Melanocyte of skin (primary cell): ENCODE measurements around the gene PCDHB15. TPM values are rescaled to one million over a fixed set of nuclear protein-coding genes. Genes with fewer than 3 reads are reported as not detected.

Source experiments
- total RNA-seq, 2 donors: library from RNA; depleted of rRNA; stranded (reverse); fragments of >200 nt; gene quantifications; 2 replicates each; pipeline ENCODE4 v1.2.3, GENCODE V29; 2012

Gene PCDHB15
- total RNA-seq = not detected

DNA sequence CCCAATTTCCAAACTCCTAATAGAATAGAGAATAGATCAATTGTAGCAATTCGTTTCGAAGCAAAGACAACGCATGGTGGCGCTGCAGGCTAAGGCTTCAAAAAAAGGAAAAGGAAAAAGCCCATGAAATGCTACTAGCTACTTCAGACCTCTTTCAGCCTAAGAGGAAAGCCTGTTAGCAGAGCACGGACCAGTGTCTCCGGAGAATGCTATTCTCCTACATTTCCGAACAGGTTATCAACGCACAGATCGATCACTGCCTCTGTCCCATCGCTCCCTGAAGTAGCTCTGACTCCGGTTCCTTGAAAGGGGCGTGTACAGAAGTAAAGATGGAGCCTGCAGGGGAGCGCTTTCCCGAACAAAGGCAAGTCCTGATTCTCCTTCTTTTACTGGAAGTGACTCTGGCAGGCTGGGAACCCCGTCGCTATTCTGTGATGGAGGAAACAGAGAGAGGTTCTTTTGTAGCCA, at the start of gene PCDHB15:
TSS of gene PCDHB15 (plus strand) at position 146 of the 468 bp plus-strand sequence. CDS start at position 330, 184 bp downstream.

GRCh38 chr5:141199359-141200235, 45.6 kb upstream of the PCDHB15 start, which contains the start of gene PCDHB11:
Gene PCDHB11 (plus strand): TSS chr5:141199627. CDS start chr5:141199775, 148 bp downstream.

GRCh38 chr5:141208478-141208877, 36.7 kb upstream of the PCDHB15 start, which contains the start of gene PCDHB12:
Gene PCDHB12 (plus strand): TSS chr5:141208719. CDS start chr5:141208908, 189 bp downstream.

DNA sequence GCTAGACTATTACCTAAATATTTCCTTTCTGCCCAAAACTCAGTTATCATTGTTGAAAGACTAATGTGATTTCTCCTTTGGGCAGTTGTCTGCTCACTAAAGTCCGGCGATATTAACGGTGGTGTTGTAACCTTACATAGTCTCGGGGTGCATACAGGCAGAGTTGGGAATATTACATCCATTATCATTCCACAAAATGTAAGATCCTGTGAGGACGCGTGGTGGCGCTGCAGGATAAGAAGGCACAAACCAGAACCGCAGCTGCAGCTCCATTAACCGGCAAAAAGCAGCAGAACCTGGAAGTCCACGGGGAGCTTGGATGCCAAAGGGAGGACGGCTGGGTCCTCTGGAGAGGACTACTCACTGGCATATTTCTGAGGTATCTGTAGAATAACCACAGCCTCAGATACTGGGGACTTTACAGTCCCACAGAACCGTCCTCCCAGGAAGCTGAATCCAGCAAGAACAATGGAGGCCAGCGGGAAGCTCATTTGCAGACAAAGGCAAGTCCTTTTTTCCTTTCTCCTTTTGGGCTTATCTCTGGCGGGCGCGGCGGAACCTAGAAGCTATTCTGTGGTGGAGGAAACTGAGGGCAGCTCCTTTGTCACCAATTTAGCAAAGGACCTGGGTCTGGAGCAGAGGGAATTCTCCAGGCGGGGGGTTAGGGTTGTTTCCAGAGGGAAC, 31.4 kb upstream of the PCDHB15 start, which contains the start of gene PCDHB13:
TSS of gene PCDHB13 (plus strand) at position 264 of the 684 bp plus-strand sequence. CDS start at position 469, 205 bp downstream.

GRCh38 chr5:141223112-141223783, 21.9 kb upstream of the PCDHB15 start, which contains the start of gene PCDHB14:
Gene PCDHB14 (plus strand): TSS chr5:141223343. CDS start chr5:141223506, 163 bp downstream.

Other genes starting within 250 kb of the PCDHB15 start
- not detected for gene PCDHB1, start 194.0 kb upstream of the PCDHB15 start, total RNA-seq
- gene PCDHB2, start 150.8 kb upstream of the PCDHB15 start, total RNA-seq = under 1 TPM; under 0.01 to 0.34 TPM
- gene PCDHB3, start 144.9 kb upstream of the PCDHB15 start, total RNA-seq = under 1 TPM in 1 of 2 donors, not detected in 1; under 0.01 TPM
- gene PCDHB4, start 123.6 kb upstream of the PCDHB15 start, total RNA-seq = under 1 TPM in 1 of 2 donors, not detected in 1; 0.69 TPM
- under 1 TPM in 1 of 2 donors, not detected in 1; 0.69 TPM for gene PCDHB5, start 110.2 kb upstream of the PCDHB15 start, total RNA-seq
- gene PCDHB6, start 95.3 kb upstream of the PCDHB15 start, total RNA-seq = not detected
- gene PCDHB7, start 72.8 kb upstream of the PCDHB15 start, total RNA-seq = under 1 TPM; under 0.01 TPM
- under 1 TPM in 1 of 2 donors, not detected in 1; under 0.01 TPM for gene PCDHB8, start 67.6 kb upstream of the PCDHB15 start, total RNA-seq
- not detected for gene PCDHB16, start 63.0 kb upstream of the PCDHB15 start, total RNA-seq
- gene PCDHB9, start 58.2 kb upstream of the PCDHB15 start, total RNA-seq = under 1 TPM in 1 of 2 donors, not detected in 1; under 0.01 TPM
- gene PCDHB10, start 53.0 kb upstream of the PCDHB15 start, total RNA-seq = under 1 TPM in 1 of 2 donors, not detected in 1; under 0.01 TPM
- gene PCDHB11, start 45.8 kb upstream of the PCDHB15 start, total RNA-seq = not detected
- under 1 TPM in 1 of 2 donors, not detected in 1; under 0.01 TPM for gene PCDHB12, start 36.7 kb upstream of the PCDHB15 start, total RNA-seq
- under 1 TPM; under 0.01 to 0.34 TPM for gene PCDHB13, start 31.5 kb upstream of the PCDHB15 start, total RNA-seq
- gene PCDHB14, start 22.1 kb upstream of the PCDHB15 start, total RNA-seq = under 1 TPM in 1 of 2 donors, not detected in 1; under 0.01 TPM
- not detected for gene SLC25A2, start 58.7 kb downstream of the PCDHB15 start, total RNA-seq
- 10 to 100 TPM; 24.8 to 46.6 TPM for gene TAF7, start 75.4 kb downstream of the PCDHB15 start, total RNA-seq
- under 1 TPM; under 0.01 TPM for gene PCDHGA1, start 85.1 kb downstream of the PCDHB15 start, total RNA-seq
- under 1 TPM; 0.67 to 0.69 TPM for gene PCDHGA2, start 93.4 kb downstream of the PCDHB15 start, total RNA-seq
- gene PCDHGA3, start 98.4 kb downstream of the PCDHB15 start, total RNA-seq = under 1 TPM; 0.67 to 0.69 TPM
- gene PCDHGB1, start 104.7 kb downstream of the PCDHB15 start, total RNA-seq = under 1 TPM; 0.33 to 0.69 TPM
- gene PCDHGA4, start 109.6 kb downstream of the PCDHB15 start, total RNA-seq = 1 to 10 TPM in 1 of 2 donors, under 1 TPM in 1; 0.67 to 1.0 TPM
- gene PCDHGB2, start 114.6 kb downstream of the PCDHB15 start, total RNA-seq = 1 to 10 TPM in 1 of 2 donors, under 1 TPM in 1; 0.67 to 1.0 TPM
- gene PCDHGA5, start 118.8 kb downstream of the PCDHB15 start, total RNA-seq = under 1 TPM; under 0.01 to 0.69 TPM
- under 1 TPM; 0.69 to 1.00 TPM for gene PCDHGB3, start 124.8 kb downstream of the PCDHB15 start, total RNA-seq
- 1 to 10 TPM in 1 of 2 donors, under 1 TPM in 1; 1.00 to 2.1 TPM for gene PCDHGA6, start 128.5 kb downstream of the PCDHB15 start, total RNA-seq
- gene PCDHGA7, start 137.3 kb downstream of the PCDHB15 start, total RNA-seq = 1 to 10 TPM in 1 of 2 donors, under 1 TPM in 1; 0.67 to 1.0 TPM
- 1 to 10 TPM; 5.3 to 5.9 TPM for gene PCDHGB4, start 142.3 kb downstream of the PCDHB15 start, total RNA-seq
- gene PCDHGA8, start 147.2 kb downstream of the PCDHB15 start, total RNA-seq = under 1 TPM; 0.34 to 0.67 TPM
- gene PCDHGB5, start 152.6 kb downstream of the PCDHB15 start, total RNA-seq = 10 to 100 TPM in 1 of 2 donors, 1 to 10 TPM in 1; 8.7 to 12.0 TPM
- 1 to 10 TPM in 1 of 2 donors, under 1 TPM in 1; 1.00 to 1.4 TPM for gene PCDHGA9, start 157.4 kb downstream of the PCDHB15 start, total RNA-seq
- gene PCDHGB6, start 162.6 kb downstream of the PCDHB15 start, total RNA-seq = 1 to 10 TPM; 1.4 to 1.7 TPM
- 1 to 10 TPM; 4.5 to 5.0 TPM for gene PCDHGA10, start 167.6 kb downstream of the PCDHB15 start, total RNA-seq
- gene PCDHGB7, start 172.3 kb downstream of the PCDHB15 start, total RNA-seq = 1 to 10 TPM; 3.7 to 3.8 TPM
- 1 to 10 TPM; 3.7 to 4.8 TPM for gene PCDHGA11, start 175.7 kb downstream of the PCDHB15 start, total RNA-seq
- gene PCDHGA12, start 185.1 kb downstream of the PCDHB15 start, total RNA-seq = 10 to 100 TPM; 28.0 to 36.8 TPM
- 10 to 100 TPM; 50.2 to 64.6 TPM for gene PCDHGC3, start 230.6 kb downstream of the PCDHB15 start, total RNA-seq
- gene PCDHGC4, start 239.6 kb downstream of the PCDHB15 start, total RNA-seq = 1 to 10 TPM; 1.4 to 1.7 TPM
- gene PCDHGC5, start 243.7 kb downstream of the PCDHB15 start, total RNA-seq = 1 to 10 TPM; 1.0 to 2.0 TPM